Cardiac septum (tissue), 1 donor: ENCODE data around the gene GRB14. TPM values are rescaled to one million over a fixed set of nuclear protein-coding genes. Genes with fewer than 3 reads are reported as not detected.
"Not testable (repeated sequence)": the region's sequence is repeated elsewhere in the genome, so short reads cannot be mapped to it uniquely, and the experiment has no call there.

Experiments
- DNase-seq: peaks from one replicate; pipeline ENCODE4 v3.0.0-alpha.2; 2020; ENCODE audit warnings: low spot score
- intact Hi-C: fragments of 100-400 bp; cut with DNase I; formaldehyde crosslinking; loops from one replicate; pipeline ENCODE4 v1.14.0; 2022
- long read RNA-seq: library from polyadenylated mRNA; unstranded; transcript quantifications from one replicate; pipeline ENCODE4 v2.0.0, GENCODE V29; 2021
- total RNA-seq: library from RNA; stranded (reverse); fragmentation: NEBNext Ultra II Directional; extraction: Animal tissue kit (Norgen Biotek cat#: 25700); gene quantifications from one replicate; pipeline ENCODE4 v1.2.1, GENCODE V29; 2021
- donor health status: DM: no; HTN: no; CAD: no.

GRB14 gene
- 2.2 TPM for total RNA-seq
- long read RNA-seq, partial matches to known transcripts: 0 of 4 reads
- long read RNA-seq, other reads (novel, unspliced or antisense): 0 of 4 reads

DNA sequence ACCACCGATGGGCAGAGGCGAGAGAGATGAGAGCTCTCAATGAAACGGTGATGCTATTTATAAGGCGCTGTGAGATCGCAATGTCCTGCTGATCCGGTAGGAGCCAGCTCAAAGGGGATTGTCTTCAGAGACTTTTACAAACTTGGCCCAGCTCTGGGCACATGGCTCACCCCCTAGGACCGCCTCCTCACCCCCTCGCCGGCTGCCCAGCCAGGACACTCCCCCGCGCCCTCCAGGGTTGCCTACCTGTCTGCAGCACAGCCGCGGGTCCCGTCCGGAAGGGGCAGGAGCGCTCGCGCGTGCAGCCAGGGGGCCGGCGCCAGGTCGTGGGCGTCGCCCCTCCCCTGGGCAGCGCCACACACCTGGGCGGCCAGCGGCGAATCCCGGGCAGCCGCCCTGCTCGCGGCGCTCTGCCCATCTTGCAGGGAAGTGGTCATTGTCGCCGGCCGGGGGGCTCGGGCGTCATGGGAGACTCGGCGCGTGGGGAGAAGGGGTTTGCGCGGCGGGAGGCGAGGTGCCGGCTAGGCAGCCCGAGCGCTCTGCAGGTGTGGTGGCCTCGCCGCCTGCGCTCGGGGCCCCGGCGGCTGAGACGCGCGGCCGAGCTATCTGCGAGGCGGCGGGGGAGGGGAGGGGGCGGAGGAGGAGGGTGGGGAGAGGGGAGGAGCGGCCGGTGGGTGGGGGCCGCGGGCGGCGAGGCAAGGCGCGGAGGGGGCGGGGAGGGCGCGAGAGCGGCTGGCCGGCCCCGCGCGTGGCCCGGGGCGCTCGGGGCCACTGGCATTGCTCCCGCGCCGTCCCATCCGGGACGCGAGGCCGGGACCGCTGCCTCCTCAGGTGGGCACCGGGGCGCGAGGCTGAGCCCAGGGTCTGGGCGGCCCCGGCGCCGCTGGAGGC lies at the start of gene GRB14:
GRB14 (minus strand) TSS at position 610 of the 891 bp plus-strand sequence; CDS start at position 437, 173 bp downstream.
- DNase-seq: no peak
- intact Hi-C loops: no loop called here

DNA sequence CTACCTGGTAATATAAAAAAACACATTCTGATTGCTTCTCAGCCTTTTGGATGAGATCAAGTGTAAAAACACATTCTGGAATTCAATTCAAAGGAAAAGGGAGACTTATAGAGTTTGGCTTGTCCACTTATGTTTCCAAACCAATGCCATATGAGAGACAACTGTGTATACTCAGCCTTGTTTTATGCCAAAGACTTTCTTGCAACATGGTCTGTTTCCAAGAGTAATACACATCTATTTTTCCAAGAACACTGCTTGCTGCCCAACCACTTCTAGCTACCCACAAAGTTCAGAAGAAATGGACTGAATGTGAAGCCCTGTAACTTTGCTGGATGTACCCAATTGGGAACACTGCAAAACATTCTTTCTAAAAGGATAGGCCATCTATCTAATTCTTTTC lies 48.0 kb upstream of the GRB14 start:
- DNase-seq: no peak
- intact Hi-C loops: no loop called here

DNA sequence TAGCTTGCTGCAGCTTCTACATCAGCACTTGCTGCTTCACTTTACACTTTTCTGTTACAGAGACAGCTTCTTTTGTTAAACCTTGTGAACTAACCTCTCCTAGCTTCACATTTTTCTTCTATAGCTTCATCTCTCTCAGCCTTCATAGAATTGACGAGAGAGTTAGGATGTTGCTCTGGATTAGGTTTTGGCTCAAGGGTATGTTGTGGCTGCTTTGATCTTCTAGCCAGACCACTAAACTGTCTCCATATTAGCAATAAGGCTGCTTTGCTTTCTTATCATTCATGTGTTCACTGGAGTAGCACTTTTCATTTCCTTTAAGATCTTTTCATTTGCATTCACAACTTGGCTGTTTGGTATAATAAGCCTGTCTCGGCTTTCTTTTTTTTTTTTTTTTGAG lies 46.3 kb upstream of the GRB14 start:
- DNase-seq: no peak
- intact Hi-C loops: no loop called here

DNA sequence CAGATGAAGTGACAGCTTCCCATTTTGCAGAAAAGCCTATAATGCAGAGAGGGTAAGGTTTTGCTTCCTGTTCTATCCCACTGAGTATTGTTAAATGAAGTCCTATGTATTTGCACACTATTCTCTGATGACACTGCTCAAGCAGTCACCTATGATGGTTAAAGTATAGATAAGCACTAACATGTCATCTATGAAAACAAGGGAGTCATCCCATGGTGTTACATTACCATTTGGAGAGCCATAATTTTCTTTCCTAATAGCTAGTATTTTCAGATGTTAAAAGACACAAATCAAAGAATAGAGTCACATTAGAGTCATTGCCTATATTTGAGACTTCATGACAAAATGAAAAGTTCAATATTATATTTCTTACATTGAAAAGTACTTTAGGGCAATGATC lies 42.8 kb upstream of the GRB14 start:
- intact Hi-C loops: no loop called here
- no peak for DNase-seq

DNA sequence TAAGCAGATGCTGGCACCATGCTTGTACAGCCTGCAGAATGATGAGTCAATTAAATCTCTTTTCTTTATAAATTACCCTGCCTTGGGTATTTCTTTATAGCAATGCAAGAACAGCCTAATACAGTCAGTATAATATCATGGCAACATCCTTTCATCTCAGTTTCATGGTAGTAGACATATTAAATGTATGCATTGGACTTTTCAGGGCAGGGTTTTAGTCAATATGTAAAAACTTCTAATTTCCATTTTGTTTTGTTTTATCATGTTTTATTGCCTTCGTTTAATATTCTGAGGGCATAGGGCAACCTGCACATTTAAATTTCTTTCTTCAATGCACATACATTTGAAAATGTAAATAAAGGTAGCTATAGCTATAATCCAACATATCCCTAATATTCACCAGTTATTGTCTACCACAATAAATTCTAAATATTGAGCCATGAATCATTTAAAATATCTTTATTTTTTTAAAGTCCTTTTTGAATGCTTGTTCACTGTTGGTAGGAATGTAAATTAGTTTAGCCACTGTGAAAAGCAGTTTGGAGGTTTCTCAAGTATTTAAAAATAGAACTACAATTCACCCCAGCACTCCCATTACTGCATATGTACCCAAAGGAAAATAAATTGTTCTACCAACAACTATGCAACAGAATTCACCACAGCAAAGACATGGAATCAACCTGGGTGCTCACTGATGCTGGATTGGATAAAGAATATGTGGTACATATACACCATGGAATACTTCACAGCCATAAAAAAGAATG lies 41.8 kb upstream of the GRB14 start:
- DNase-seq: no peak
- intact Hi-C loops: no loop called here

DNA sequence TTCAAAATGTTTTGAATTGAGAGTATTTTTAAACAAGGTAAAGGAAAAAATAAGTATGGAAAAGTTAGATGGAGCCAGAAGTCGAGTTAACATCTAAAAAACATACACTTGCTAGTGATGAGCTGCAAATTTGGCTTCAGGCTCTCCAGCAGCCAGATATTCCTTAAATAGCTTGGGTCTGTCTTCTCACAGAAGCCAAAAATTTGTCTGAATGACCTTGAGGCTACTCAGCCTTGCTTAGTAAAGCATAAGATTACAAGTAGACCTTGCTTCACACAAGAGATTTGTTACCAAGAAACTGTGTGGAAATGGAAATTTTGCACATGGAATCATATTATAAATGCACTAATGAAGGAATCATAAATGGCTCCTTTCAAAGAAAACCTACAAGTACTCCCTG lies 40.8 kb upstream of the GRB14 start:
- intact Hi-C loops: no loop called here
- no peak for DNase-seq

DNA sequence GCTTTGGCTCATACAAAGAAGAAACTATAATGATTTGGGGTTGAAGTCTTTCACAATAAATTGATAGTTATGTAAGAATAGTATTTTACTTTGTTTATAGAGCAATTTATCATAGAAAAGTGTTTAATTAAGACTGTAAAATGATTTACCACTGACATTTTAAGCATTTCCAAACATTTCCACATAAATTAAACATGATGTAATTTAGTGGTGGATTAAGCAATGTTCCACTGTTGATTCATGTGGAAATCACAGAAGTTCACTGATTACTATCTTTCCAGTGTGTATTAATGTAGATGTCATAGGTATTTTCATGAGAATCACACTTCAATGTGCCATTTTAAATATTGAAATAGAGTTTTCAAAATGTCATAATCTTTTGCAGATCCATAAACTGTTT lies 40.1 kb upstream of the GRB14 start:
- no peak for DNase-seq

DNA sequence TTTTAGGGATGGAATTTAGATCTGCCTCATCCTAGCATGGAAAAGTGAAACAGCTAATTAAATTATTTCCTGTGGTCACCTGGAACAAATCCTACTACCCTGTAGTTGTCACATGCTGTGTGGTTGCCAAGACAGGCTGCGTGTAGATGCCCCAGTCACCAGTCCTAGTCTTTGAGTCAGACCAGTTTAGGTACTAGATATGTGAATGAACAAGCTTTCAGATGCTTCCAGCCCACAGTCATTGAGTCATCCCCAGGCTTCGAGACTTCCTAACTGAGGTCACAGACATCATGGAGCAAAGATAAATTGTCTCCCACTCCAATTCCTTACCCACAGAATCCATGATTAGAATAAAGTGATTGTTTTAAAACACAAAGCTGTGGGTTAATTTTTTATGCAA lies 35.8 kb upstream of the GRB14 start:
- no peak for DNase-seq
- intact Hi-C loops: no loop called here

More for the DNA sequence above, 40.1 kb upstream of the GRB14 start:
- intact Hi-C loops: no loop called here

DNA sequence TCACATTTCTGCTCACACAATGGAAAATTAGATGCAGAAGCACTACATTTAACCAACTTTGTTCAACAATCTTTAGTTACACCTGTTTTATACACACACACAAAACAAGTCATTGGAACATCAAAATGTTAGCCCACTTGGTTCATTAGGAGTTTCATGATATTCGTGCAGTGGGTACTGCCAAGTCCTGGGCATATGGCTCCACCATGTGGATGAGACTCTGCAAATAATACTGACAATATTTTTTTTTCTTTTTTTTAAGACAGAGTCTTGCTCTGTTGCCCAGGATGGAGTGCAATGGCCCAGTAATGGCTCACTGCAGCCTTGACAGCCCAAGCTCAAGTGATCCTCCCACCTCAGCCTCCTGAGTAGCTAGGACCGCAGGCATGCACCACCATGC lies 34.5 kb upstream of the GRB14 start:
- no peak for DNase-seq
- intact Hi-C loops: no loop called here

DNA sequence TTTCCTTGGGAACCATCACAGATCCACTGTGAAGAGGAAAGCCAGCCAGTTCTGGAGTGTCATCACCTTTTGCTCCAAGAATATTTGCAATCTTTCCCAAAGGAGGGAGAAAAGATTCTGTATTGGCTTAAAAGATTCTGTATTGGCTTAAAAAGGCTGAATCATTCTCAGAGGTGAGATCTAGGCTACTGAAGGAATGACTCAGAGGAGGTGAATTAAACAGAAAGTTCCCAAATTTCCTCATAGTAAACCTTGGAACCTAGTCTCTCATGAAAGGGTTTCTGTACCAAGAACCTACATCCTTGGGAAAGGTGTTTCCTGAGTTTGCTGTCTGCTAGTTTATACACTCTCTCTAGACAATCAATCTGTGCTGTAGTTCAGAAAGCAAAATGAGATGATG lies 34.1 kb upstream of the GRB14 start:
- intact Hi-C loops: no loop called here
- DNase-seq: no peak

DNA sequence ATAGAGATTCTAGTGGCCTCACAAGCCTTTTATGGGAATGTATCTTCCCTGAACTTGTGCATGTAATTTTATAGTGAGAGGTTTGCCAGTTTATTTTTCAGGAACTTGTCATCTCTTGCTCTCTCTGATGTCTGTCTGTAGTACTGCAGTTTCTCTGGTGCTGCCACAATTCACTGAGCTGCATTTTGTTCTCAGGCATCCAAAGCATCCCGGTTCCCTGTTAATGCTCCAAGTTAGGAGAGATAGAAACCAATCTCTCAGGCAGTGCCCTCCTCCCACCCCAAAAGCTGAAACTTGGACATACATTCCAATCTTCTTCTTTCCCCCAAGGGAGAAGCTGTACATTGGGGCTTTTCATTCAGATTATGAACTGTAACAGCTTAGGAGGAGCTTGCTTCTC lies 30.1 kb upstream of the GRB14 start:
- DNase-seq: no peak
- intact Hi-C loops: no loop called here

DNA sequence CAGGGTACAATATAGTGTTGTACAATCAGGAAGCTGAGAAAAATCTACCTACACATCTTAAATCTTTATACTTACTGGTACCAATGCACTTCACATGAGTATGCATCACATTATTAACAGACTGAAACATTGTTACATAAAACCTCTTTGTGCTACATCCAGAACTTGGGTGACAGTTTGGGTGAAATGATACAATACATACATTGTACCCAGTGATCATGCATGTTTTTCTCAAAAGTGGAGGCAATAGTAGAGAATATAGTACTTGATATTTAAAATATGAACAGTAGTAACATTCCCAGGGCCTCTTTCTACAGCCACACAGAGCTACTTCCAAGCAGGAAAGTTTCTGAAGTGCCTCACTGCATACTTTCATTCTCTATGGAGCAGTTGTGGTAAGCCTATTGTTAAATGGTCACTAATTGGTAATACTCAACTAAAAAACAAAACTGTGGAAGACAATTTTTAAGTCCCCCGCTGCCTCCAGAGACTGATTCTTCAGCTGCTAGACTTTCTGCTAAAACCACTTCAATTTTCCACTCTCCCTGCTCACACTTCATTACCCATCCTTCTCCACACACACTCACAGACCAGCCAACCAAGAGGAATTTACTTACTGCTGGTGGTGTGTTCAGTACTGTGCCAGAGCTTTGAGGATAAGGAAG lies 22.9 kb upstream of the GRB14 start:
- no peak for DNase-seq
- intact Hi-C loops: no loop called here

DNA sequence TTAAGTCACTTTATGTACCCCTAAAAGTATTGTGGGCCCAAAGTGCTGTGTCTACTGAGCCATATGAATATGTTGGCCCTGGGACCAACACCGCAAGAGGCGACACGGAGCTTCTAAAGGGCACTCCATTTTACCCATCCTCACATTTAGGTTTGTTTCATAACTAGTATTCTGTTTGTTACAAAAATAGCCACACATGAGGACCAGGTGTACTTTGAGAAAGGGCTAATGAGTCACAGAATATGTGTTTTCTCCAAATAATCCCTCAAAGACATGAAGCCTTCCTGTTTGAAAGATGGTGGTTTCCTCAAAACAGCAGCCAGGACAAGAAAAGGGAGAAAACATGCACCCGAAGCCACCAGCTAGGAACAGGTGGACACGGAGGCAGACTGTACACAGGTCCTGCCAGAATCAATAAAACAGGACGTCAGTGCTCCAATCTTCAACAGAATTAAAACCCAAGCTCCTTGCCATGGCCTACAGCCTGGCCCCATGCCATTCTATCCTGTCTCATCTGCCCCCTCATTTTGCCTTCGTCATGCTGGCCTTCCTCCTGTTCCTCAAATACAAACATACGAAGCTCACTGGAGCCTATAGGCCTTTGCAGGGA lies 21.8 kb upstream of the GRB14 start:
- no peak for DNase-seq
- intact Hi-C loops: no loop called here

DNA sequence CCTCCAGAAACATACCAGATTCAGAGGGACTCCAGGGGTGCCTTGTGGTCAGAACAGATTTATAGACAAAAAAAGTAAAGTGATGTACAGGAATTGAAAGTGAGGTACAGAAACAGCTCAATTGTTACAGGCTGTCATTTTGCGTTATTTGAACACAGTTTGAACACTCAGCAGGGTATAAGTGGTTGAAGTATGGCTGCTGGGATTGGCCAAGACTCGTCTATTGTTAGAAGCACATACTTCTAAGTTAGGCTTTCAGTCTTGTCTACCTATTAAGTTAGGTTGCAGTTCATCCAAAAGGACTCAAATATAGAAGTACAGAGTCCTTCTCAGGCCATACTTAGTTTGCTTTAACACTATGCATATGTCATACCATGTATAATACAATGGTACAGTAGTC lies 21.0 kb upstream of the GRB14 start:
- intact Hi-C loops: no loop called here
- no peak for DNase-seq

DNA sequence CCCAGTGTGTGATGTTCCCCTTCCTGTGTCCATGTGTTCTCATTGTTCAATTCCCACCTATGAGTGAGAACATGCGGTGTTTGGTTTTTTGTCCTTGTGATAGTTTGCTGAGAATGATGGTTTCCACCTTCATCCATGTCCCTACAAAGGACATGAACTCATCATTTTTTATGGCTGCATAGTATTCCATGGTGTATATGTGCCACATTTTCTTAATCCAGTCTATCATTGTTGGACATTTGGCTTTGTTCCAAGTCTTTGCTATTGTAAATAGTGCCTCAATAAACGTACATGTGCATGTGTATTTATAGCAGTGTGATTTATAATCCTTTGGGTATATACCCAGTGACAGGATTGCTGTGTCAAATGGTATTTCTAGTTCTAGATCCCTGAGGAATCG lies 7.0 kb upstream of the GRB14 start:
- intact Hi-C loops, DNase-seq: not testable (repeated sequence)

DNA sequence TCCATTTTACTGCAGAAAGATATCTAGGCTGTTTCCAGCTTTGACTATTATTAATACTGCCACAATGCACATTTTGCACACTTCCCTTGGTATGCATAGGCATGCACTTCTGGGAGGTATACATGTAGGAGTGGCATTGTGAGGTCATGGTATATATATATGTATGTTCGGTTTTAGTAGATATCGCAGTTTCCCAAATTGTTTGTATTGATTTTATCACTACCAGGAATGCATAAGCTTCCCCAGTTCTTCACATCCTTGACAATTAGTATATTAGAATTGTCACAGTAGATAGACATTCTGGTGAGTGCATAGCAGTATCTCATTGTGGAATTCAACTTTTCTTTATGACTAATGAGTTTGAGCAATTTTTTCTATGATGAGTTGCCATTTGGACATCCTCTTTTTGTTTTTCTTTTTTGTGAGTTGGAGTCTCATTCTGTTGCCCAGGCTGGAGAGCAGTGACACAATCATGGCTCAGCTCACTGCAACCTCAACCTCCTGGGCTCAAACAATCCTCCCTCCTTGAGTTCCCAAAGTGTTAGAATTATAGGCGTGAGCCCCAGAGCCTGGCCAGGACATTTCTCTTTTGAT lies 4.2 kb upstream of the GRB14 start:
- intact Hi-C loops: no loop called here
- DNase-seq: no peak

DNA sequence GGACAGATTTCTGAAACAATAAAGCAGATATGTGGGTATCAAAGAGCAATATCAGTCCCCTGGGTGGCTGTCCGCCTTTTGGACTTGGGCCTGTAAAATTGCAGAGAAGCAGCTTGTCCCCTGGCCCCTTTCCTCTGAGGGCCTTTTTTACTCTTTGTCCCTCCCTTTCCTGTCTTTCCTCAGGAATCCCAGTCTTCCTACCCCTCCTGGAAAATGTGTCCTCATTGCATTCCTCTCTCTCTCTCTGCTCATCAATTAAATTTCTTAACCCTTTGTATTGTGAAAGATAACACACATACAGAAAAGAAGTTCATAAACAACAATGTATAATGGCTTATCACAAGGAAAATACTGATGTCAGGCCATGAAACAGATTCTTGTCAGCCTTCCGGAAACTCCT lies 3.0 kb upstream of the GRB14 start:
- intact Hi-C loops: no loop called here
- no peak for DNase-seq

DNA sequence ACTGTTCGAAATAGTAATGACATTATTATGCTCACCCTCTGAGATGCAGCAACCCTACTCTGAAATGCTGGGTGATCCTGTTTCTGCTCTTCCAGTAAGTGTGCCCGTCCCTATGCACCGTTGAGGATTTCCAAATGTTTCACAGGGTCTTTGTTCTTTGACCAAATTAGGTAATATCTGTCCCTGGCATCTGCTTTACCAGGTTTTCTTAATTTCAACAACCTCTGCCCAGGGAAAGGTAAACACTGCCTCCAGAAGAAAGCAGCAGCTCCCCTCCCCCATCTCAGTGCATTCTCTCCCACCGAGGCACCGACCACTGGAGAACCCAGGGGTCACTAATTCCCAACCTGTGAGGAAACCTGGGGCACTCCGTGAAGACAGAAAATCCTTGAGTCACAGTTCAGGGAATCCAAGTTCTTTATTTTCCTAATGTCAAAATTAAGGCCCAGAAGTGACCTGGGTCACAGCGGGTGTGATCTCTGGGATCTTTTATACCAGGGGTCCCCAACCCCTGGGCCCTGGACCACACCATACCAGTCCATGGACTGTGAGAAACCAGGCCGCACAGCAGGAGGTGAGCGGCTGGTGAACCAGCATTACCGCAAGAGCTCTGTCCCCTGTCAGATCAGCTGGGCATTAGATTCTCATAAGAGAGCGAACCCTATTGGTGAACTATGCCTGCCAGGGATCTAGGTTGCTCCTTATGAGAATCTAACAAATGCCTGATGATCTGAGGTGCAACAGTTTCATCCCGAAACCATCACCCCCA lies 1.2 kb upstream of the GRB14 start:
- intact Hi-C loops: no loop called here
- DNase-seq: no peak

DNA sequence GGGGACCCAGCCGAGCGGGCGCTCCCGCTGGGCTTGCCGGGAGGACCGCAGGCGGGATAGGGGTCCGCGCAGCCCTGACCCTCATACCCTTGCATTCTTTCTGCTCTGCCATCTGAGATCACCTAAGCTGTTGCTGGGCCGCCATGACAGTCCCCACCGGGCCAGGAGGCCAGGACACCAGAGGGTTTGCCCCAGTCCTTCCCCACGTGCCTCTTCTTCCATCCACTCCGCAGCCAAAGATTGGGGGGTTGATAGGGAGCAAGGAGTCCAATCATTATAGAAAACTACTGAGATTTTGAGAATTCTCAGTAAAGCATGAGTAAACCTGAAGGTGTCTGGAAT lies 453 bp upstream of the GRB14 start:
- no peak for DNase-seq
- intact Hi-C loops: no loop called here
